ENCODE data around the gene OR14A16.

Gene OR14A16

GRCh38 chr1:247854899-247855545 lies 31.1 kb upstream of the OR14A16 start:
- H3K27ac ChIP-seq, result no peak overlapping the region
- no peak for TF ChIP-seq CTCF (conservative IDR thresholded peaks at IDR 0.05)

- TF ChIP-seq CTCF (conservative IDR thresholded peaks at IDR 0.05), result no peak
- H3K27ac ChIP-seq, result no peak overlapping the region
Measured at GRCh38 chr1:247849616-247850015, 25.7 kb upstream of the OR14A16 start.

- TF ChIP-seq CTCF (conservative IDR thresholded peaks at IDR 0.05), result no peak
- H3K27ac ChIP-seq, result no peak overlapping the region
Measured at GRCh38 chr1:247848346-247848745, 24.4 kb upstream of the OR14A16 start.

GRCh38 chr1:247845693-247846017 lies 21.7 kb upstream of the OR14A16 start:
- TF ChIP-seq CTCF (conservative IDR thresholded peaks at IDR 0.05), result no peak
- H3K27ac ChIP-seq, result no peak overlapping the region

GRCh38 chr1:247845011-247845692 lies 21.2 kb upstream of the OR14A16 start:
- no peak for TF ChIP-seq CTCF (conservative IDR thresholded peaks at IDR 0.05)
- H3K27ac ChIP-seq, result no peak overlapping the region

- no peak overlapping the region for H3K27ac ChIP-seq
- no peak for TF ChIP-seq CTCF (conservative IDR thresholded peaks at IDR 0.05)
Measured at GRCh38 chr1:247843411-247843810, 19.5 kb upstream of the OR14A16 start.

GRCh38 chr1:247841796-247842195 lies 17.9 kb upstream of the OR14A16 start, which contains the start of gene OR11L1:
TSS of gene OR11L1 (minus strand) at chr1:247841896. CDS start at chr1:247841896, 0 bp downstream.
- no peak within 1 kb of the TSS for H3K27ac ChIP-seq
- TF ChIP-seq CTCF (conservative IDR thresholded peaks at IDR 0.05), result no peak

All from VCaP (cell line).